ENCODE measurements around the gene CDK9. TPM values are rescaled to one million over a fixed set of nuclear protein-coding genes. Genes with fewer than 3 reads are reported as not detected.

The CDK9 gene
- total RNA-seq, 4 donors from 2014 or later, result 54.4 to 79.6 (median 71.7) TPM

DNA sequence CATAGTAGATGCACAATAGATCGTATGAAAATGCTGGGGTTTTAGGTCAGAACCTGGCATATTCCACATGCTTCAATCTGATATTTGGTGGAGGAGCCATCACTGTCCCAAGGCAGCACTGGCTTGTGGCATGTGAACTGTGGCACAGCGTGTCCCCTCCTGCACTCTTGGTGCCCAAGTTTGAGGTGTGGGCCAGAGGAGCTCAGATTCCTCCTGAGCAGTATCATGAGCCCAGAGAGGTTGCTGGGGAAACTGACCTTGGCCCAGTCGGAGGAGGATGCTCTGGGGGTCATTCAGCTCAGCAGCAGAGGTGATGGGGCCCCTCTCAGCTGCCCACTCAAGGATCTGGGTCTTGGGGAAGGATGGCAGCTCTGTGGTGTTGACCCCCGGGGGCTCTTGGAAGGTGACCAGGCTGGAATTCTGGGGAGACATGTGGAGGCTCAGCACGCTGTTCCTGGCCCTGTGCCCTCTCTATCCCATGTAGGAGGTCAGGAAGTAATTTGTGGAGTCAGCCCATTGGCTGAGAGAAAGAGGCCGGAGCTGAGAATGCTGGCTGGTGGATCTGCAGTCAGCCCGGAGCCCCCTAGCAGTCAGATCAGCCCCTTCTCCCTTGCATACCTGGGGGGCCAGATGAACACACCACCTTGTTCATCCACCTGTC lies 40.5 kb downstream of the CDK9 start:
- no peak for TF ChIP-seq POLR2A (IDR thresholded peaks at IDR 0.05; ENCODE audit: low read depth)
- TF ChIP-seq, protein P1, sequence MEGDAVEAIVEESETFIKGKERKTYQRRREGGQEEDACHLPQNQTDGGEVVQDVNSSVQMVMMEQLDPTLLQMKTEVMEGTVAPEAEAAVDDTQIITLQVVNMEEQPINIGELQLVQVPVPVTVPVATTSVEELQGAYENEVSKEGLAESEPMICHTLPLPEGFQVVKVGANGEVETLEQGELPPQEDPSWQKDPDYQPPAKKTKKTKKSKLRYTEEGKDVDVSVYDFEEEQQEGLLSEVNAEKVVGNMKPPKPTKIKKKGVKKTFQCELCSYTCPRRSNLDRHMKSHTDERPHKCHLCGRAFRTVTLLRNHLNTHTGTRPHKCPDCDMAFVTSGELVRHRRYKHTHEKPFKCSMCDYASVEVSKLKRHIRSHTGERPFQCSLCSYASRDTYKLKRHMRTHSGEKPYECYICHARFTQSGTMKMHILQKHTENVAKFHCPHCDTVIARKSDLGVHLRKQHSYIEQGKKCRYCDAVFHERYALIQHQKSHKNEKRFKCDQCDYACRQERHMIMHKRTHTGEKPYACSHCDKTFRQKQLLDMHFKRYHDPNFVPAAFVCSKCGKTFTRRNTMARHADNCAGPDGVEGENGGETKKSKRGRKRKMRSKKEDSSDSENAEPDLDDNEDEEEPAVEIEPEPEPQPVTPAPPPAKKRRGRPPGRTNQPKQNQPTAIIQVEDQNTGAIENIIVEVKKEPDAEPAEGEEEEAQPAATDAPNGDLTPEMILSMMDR (IDR thresholded peaks at IDR 0.05), result no peak
- no peak for TF ChIP-seq EP300 (IDR thresholded peaks at IDR 0.05)
- TF ChIP-seq POLR2AphosphoS5 (IDR thresholded peaks at IDR 0.05), result no peak
- Histone ChIP-seq H3K9me3 (no peaks in the 10 kb centered on the region), H3K27ac (replicated peaks in 1 of 4) (peak overlapping the region in 2 of 4 donors; percentile 48 to 80), H3K4me3 (no peak overlapping the region), H3K27me3 (peaks cover 0 to 28% (median 7%) of the 10 kb centered on the region in 4 donors), H3K4me1 (peaks cover 45 to 54% (median 50%) of the 10 kb centered on the region in 4 donors), H3K36me3 (peaks cover 5 to 75% (median 25%) of the 10 kb centered on the region in 4 donors)
- WGBS, result 74% methylated on average over 5 of the region's 7 CpGs
- DNase-seq (ENCODE audit: extremely low spot score), result no peak
- intact Hi-C loops (cut with DNase I), result no loop called here

DNA sequence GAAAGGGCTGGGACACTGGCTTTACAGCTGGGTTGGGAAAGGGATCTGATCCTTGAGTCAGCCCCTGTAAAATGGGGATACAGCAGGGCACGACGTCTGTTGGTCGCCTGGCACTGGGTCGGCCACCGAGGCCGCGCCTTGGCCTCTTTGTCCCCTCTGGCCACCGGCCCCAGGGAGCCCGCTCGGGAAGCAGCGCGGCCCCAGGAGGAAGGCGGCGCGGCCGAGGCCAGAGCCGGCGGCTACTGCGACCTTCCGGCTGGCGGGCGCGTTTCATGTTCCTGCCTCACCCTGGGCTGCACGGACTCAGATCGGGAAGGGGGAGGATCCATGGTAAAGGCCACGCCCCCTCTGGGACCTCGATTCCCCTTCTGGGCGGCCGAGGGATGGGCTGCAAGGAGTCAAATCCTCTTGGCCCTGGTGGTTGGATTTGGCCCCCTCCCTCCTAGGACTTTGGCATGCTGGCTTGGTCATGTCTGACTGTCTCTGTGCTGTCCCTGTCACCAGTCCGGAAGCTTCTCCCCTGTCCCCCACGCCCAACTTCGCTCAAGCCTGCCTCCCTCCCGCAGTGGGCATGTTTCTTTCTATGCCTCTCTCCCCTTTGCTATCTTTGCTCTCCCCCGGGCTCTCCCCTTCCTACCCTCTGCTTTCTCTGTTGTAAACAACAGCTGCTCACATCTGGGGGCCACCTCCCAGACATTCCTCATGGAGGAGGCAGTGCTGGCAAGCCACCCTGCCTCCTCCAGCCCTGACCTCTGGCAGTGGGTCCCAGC lies 42.6 kb downstream of the CDK9 start:
- H3K27me3 ChIP-seq, result peaks cover 0 to 28% (median 7%) of the 10 kb centered on the region in 4 donors
- H3K4me1 ChIP-seq, result peaks cover 57 to 74% (median 68%) of the 10 kb centered on the region in 4 donors
- intact Hi-C loops (cut with DNase I), result no loop called here
- WGBS, result 11% methylated on average over 22 of the region's 34 CpGs
- H3K36me3 ChIP-seq, result peaks cover 5 to 55% (median 22%) of the 10 kb centered on the region in 4 donors
- peak overlapping the region; percentile 67 to 80 (median 70) for H3K27ac ChIP-seq (replicated peaks in 1 of 4)
- H3K9me3 ChIP-seq, result no peaks in the 10 kb centered on the region
- TF ChIP-seq POLR2AphosphoS5 (IDR thresholded peaks at IDR 0.05), result peak; percentile 83 to 88
- peak; percentile 46 for TF ChIP-seq POLR2A (IDR thresholded peaks at IDR 0.05; ENCODE audit: low read depth)
- TF ChIP-seq, protein P1 (IDR thresholded peaks at IDR 0.05), result peak in 1 of 3 experiments; percentile 9
- TF ChIP-seq EP300 (IDR thresholded peaks at IDR 0.05), result no peak
- H3K4me3 ChIP-seq, result peak overlapping the region; percentile 34 to 46 (median 39)
- peak; percentile 98 for DNase-seq (ENCODE audit: extremely low spot score)

DNA sequence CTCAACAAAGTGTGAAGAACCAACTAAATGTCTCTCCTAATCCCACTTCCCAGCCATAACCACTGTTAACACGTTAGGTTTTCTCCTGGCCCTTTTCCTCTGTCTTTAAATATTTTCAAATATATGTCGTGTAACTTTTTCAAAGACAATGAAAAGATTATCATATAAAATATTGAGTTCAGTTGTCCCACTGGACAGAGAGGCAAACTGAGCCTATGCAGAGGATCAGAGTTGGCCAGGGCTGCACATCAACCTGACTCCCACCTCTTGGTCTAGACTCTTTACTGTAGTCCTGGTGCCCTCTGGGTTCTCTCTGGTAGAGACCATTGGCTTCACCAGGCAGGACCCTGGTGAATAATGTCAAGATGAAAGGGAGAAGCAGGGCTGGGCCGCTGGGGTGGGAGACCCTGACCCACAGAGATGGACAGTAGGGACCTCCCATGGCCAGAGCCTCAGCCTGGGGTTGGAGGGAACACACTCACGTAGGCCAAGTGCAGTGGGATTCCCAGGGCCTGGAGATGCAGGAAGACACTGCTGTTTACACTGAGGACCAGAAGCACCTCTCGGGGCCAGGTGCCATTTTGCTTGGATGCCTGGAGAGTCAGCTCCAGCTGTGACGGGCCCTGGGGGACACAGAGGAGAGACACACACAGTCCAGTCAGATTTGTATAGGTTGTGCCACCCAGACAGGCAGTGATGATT lies 43.5 kb downstream of the CDK9 start:
- Histone ChIP-seq H3K36me3 (peaks cover 5 to 46% (median 15%) of the 10 kb centered on the region in 4 donors), H3K4me3 (no peak overlapping the region), H3K27me3 (peaks cover 0 to 28% (median 7%) of the 10 kb centered on the region in 4 donors), H3K4me1 (peaks cover 63 to 82% (median 76%) of the 10 kb centered on the region in 4 donors), H3K9me3 (no peaks in the 10 kb centered on the region), H3K27ac (replicated peaks in 1 of 4) (peak overlapping the region; percentile 67 to 80 (median 70))
- no peak for DNase-seq (ENCODE audit: extremely low spot score)
- TF ChIP-seq, protein P1 (IDR thresholded peaks at IDR 0.05), result no peak
- no peak for TF ChIP-seq POLR2A (IDR thresholded peaks at IDR 0.05; ENCODE audit: low read depth)
- no peak for TF ChIP-seq POLR2AphosphoS5 (IDR thresholded peaks at IDR 0.05)
- TF ChIP-seq EP300 (IDR thresholded peaks at IDR 0.05), result no peak
- intact Hi-C loops (cut with DNase I), result no loop called here
- 76% methylated on average over 3 of the region's 6 CpGs for WGBS

DNA sequence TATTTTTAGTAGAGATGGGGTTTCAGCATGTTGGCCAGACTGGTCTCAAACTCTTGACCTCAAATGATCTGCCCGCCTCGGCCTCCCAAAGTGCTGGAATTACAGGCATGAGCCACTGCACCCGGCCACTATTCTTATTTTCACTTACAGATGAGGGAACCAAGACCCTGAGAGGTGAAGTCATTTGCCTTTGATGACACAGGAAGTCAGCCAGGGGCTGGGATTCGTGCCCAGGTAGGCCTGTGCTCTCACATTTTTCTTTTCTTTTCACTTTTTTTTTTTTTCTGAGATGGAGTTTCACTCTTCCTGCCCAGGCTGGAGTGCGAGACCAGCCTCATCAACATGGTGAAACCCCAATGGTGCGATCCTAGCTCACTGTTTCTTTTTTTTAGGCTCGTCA lies 46.4 kb downstream of the CDK9 start:
- peaks cover 0 to 9% (median 2%) of the 10 kb centered on the region in 4 donors for H3K27me3 ChIP-seq
- H3K4me1 ChIP-seq, result peaks cover 71 to 89% (median 86%) of the 10 kb centered on the region in 4 donors
- DNase-seq (ENCODE audit: extremely low spot score), result no peak
- peak overlapping the region; percentile 3 to 87 (median 63) for H3K27ac ChIP-seq (replicated peaks in 1 of 4)
- WGBS, result 81% methylated on average over 7 of the region's 7 CpGs
- peaks cover 0 to 25% (median 0%) of the 10 kb centered on the region in 4 donors for H3K36me3 ChIP-seq
- intact Hi-C loops (cut with DNase I), result no loop called here
- no peak overlapping the region for H3K4me3 ChIP-seq
- no peak for TF ChIP-seq EP300 (IDR thresholded peaks at IDR 0.05)
- no peak for TF ChIP-seq POLR2A (IDR thresholded peaks at IDR 0.05; ENCODE audit: low read depth)
- TF ChIP-seq, protein P1 (IDR thresholded peaks at IDR 0.05), result no peak
- no peak for TF ChIP-seq POLR2AphosphoS5 (IDR thresholded peaks at IDR 0.05)
- no peaks in the 10 kb centered on the region for H3K9me3 ChIP-seq

Data from esophagus muscularis mucosa (tissue), 4 donors.